ENCODE results near the gene DDX39B. TPM values are rescaled to one million over a fixed set of nuclear protein-coding genes. Genes with fewer than 3 reads are reported as not detected.

Gene DDX39B
- total and polyA plus RNA-seq, 2 experiments from 2014 or later = 210 to 287 TPM

DNA sequence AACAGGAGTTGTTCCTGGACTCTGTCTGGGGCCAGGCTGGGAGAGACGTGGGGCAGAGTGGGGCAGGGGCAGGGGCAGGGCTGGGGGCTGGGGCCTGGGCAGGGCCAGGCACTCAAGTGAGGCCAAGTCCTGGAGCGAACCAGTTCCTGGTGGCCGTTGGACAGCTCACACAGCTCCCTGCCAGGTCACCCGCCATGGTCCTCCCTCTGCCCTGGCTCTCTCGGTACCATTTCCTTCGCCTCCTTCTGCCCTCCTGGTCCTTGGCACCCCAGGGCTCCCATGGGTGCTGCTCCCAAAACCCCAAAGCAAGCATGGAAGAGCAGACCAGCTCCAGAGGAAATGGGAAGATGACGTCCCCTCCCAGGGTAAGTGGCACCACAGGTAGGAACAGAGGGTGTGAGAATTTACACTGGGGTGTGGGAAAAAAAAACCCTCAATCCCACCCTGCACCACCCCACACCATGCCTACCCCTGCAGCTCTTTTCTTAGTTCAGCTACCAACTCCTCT lies 12.9 kb downstream of the DDX39B start, which contains the start of gene MCCD1:
Gene MCCD1 (plus strand): TSS at position 142 of the 508 bp plus-strand sequence. CDS start 53 bp downstream, at position 195.
- WGBS (ENCODE audit: low lambda C conversion rate, missing lambda C conversion rate) = 77% methylated on average over 6 of the region's 7 CpGs
- Histone ChIP-seq H4K20me1 (ENCODE audit: insufficient read depth, poor library complexity, severe bottlenecking) (peaks cover 34% of the 10 kb centered on the region), H2AFZ (no peak within 1 kb of the TSS), H3K9me3 (ENCODE audit: low read depth) (no peaks in the 10 kb centered on the region), H3K27ac (no peak within 1 kb of the TSS), H3K9me2 (replicated peaks; ENCODE audit: insufficient read depth) (no peaks in the 10 kb centered on the region), H3K36me3 (replicated peaks; ENCODE audit: insufficient read depth, low read depth) (peaks cover 4% of the 10 kb centered on the region), H3K4me3 (no peak within 1 kb of the TSS), H3K79me2 (peaks cover 7% of the 10 kb centered on the region), H3K4me1 (ENCODE audit: insufficient read depth) (no peaks in the 10 kb centered on the region), H3K4me2 (no peak within 1 kb of the TSS), H3K27me3 (no peaks in the 10 kb centered on the region)
- no peak for DNase-seq (ENCODE audit: low spot score)
- no peak for TF ChIP-seq EZH2phosphoT487 (IDR thresholded peaks at IDR 0.05; ENCODE audit: low read depth, severe bottlenecking, unreplicated experiment)
- TF ChIP-seq, protein P1, sequence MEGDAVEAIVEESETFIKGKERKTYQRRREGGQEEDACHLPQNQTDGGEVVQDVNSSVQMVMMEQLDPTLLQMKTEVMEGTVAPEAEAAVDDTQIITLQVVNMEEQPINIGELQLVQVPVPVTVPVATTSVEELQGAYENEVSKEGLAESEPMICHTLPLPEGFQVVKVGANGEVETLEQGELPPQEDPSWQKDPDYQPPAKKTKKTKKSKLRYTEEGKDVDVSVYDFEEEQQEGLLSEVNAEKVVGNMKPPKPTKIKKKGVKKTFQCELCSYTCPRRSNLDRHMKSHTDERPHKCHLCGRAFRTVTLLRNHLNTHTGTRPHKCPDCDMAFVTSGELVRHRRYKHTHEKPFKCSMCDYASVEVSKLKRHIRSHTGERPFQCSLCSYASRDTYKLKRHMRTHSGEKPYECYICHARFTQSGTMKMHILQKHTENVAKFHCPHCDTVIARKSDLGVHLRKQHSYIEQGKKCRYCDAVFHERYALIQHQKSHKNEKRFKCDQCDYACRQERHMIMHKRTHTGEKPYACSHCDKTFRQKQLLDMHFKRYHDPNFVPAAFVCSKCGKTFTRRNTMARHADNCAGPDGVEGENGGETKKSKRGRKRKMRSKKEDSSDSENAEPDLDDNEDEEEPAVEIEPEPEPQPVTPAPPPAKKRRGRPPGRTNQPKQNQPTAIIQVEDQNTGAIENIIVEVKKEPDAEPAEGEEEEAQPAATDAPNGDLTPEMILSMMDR (IDR thresholded peaks at IDR 0.05; ENCODE audit: poor library complexity) = no peak
- no peak for TF ChIP-seq EZH2 (IDR thresholded peaks at IDR 0.05; ENCODE audit: borderline replicate concordance)

DNA sequence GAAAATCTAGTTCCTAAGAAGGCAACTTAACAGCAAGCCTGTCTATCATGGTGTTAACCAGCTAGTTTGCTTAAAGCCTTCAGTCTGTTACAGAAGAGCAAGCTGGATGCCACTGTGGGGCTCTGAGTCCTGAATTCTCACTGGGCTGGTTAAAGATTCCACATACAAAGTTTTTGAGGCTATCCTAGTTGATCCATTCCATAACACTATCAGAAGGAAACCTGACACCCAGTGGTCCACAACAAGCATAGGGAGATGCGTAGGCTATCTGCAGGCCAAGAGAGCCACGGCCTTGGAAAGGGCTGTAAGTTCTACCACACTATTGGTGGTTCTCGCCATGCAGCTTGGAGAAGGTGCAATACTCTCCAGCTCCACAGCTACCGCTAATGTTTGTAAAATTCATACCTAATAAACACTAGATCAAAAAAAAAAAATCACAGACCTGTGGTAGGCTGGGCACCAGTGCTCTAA lies 13.5 kb downstream of the DDX39B start:
- H3K9me3 ChIP-seq (ENCODE audit: low read depth) = no peaks in the 10 kb centered on the region
- peaks cover under 1% of the 10 kb centered on the region for H3K36me3 ChIP-seq (replicated peaks; ENCODE audit: insufficient read depth, low read depth)
- H3K27ac ChIP-seq = no peak overlapping the region
- peaks cover 28% of the 10 kb centered on the region for H4K20me1 ChIP-seq (ENCODE audit: insufficient read depth, poor library complexity, severe bottlenecking)
- no peak for DNase-seq (ENCODE audit: low spot score)
- TF ChIP-seq EZH2phosphoT487 (IDR thresholded peaks at IDR 0.05; ENCODE audit: low read depth, severe bottlenecking, unreplicated experiment) = no peak
- TF ChIP-seq EZH2 (IDR thresholded peaks at IDR 0.05; ENCODE audit: borderline replicate concordance) = no peak
- TF ChIP-seq, protein P1 (IDR thresholded peaks at IDR 0.05; ENCODE audit: poor library complexity) = no peak
- H3K27me3 ChIP-seq = no peaks in the 10 kb centered on the region
- H3K9me2 ChIP-seq (replicated peaks; ENCODE audit: insufficient read depth) = no peaks in the 10 kb centered on the region
- H3K4me1 ChIP-seq (ENCODE audit: insufficient read depth) = no peaks in the 10 kb centered on the region
- H3K79me2 ChIP-seq = peaks cover 1% of the 10 kb centered on the region
- H2AFZ ChIP-seq = no peak overlapping the region
- WGBS (ENCODE audit: low lambda C conversion rate, missing lambda C conversion rate) = 83% methylated on average over 4 of the region's 4 CpGs
- H3K4me3 ChIP-seq = no peak overlapping the region
- no peak overlapping the region for H3K4me2 ChIP-seq

DNA sequence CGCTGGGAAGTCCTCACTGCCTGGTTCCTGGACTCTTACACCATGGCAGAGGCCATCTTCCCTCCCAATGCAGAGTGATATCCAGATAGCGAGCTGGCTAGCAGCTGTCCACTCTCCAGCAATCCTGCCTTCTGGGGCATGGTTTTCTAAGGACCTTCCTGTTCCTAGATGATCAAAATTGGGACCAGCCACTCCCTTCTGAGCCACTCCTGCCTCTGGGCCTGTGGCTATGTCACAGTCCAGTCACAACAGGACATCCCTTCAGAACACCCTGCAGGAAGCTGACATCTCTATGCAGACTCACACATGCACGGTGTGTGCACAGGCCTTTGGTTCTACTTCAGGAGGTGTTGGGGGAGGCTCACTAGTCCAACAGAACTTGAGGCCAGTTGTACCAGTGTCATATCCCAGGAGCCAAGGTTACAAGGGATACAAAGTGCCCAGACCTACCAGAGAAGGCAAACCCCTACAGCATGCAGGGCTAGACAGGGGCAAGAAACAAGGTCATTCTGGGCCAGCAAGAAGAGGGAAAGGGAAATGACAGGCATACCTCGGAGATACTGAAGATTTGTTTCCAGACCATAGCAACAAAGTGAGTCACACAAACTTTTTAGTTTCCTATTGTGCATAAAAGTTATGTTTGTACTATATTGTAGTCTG lies 15.7 kb downstream of the DDX39B start:
- no peaks in the 10 kb centered on the region for H3K79me2 ChIP-seq
- H3K4me1 ChIP-seq (ENCODE audit: insufficient read depth) = no peaks in the 10 kb centered on the region
- H2AFZ ChIP-seq = no peak overlapping the region
- no peak overlapping the region for H3K4me3 ChIP-seq
- H3K27me3 ChIP-seq = no peaks in the 10 kb centered on the region
- peaks cover 10% of the 10 kb centered on the region for H4K20me1 ChIP-seq (ENCODE audit: insufficient read depth, poor library complexity, severe bottlenecking)
- 83% methylated on average over 4 of the region's 4 CpGs for WGBS (ENCODE audit: low lambda C conversion rate, missing lambda C conversion rate)
- no peaks in the 10 kb centered on the region for H3K36me3 ChIP-seq (replicated peaks; ENCODE audit: insufficient read depth, low read depth)
- TF ChIP-seq EZH2phosphoT487 (IDR thresholded peaks at IDR 0.05; ENCODE audit: low read depth, severe bottlenecking, unreplicated experiment) = no peak
- no peak for TF ChIP-seq EZH2 (IDR thresholded peaks at IDR 0.05; ENCODE audit: borderline replicate concordance)
- TF ChIP-seq, protein P1 (IDR thresholded peaks at IDR 0.05; ENCODE audit: poor library complexity) = no peak
- H3K9me2 ChIP-seq (replicated peaks; ENCODE audit: insufficient read depth) = no peaks in the 10 kb centered on the region
- H3K9me3 ChIP-seq (ENCODE audit: low read depth) = no peaks in the 10 kb centered on the region
- H3K4me2 ChIP-seq = no peak overlapping the region
- DNase-seq (ENCODE audit: low spot score) = no peak
- H3K27ac ChIP-seq = no peak overlapping the region

All from hepatocyte (in vitro differentiated cells).